Sigmoid colon (tissue), 7 donors: ENCODE results near the gene SKI. TPM values are rescaled to one million over a fixed set of nuclear protein-coding genes. Genes with fewer than 3 reads are reported as not detected.

ENCODE experiments used
- DNase-seq: peaks from one replicate; pipeline ENCODE4 v3.0.0-alpha.2; 2019
- H3K27ac ChIP-seq, 4 donors: fragments of 200-600 bp; sonication (generic); one replicate each; pipeline ENCODE4 v1.5.1; 2016 to 2019; ENCODE audit warnings: mild to moderate bottlenecking in 1 of 4
- H3K27me3 ChIP-seq, 3 donors: fragments of 200-600 bp; sonication (generic); one replicate each; pipeline ENCODE4 v1.5.1; 2019; ENCODE audit warnings: mild to moderate bottlenecking in 1 of 3
- H3K36me3 ChIP-seq, 4 donors: fragments of 200-600 bp; sonication (generic); one replicate each; pipeline ENCODE4 v1.5.1; 2016 to 2019
- H3K4me1 ChIP-seq, 4 donors: fragments of 200-600 bp; sonication (generic); one replicate each; pipeline ENCODE4 v1.5.1; 2017 to 2019
- H3K4me3 ChIP-seq, 4 donors: fragments of 200-600 bp; sonication (generic); one replicate each; pipeline ENCODE4 v1.5.1; 2017 to 2019; ENCODE audit warnings: mild to moderate bottlenecking in 2 of 4, moderate library complexity in 1 of 4
- H3K9me3 ChIP-seq, 4 donors: fragments of 200-600 bp in 3 of 4; sonication (generic) in 3 of 4; one replicate each; pipeline versions ENCODE4 v1.5.1 to v1.6.1; 2013 to 2019
- EP300 ChIP-seq, 4 donors: sonication (generic); formaldehyde crosslinking; IDR thresholded peaks; one replicate each; pipeline ENCODE4 v1.6.1; 2017; ENCODE audit warnings: antibody characterized with exemption in 4 of 4
- POLR2A ChIP-seq, 2 donors: fragments of 450-650 bp; IDR thresholded peaks; one replicate each; pipeline ENCODE4 v1.6.1; 2016; ENCODE audit warnings: antibody characterized with exemption in 2 of 2, mild to moderate bottlenecking in 2 of 2, moderate library complexity in 2 of 2
- POLR2AphosphoS5 ChIP-seq, 4 donors: sonication (generic); formaldehyde crosslinking; IDR thresholded peaks; one replicate each; pipeline ENCODE4 v1.6.1; 2017; ENCODE audit warnings: antibody characterized with exemption in 4 of 4
- WGBS, 2 donors: extraction: QIAGEN DNeasy Blood & Tissue Kit; methylation state at CpG; one replicate each; pipeline ENCODE4 v1.1.7; 2013; 5-methylcytosine and 5-hydroxymethylcytosine counted together
- intact Hi-C: fragments of 100-400 bp; cut with DNase I; formaldehyde crosslinking; loops from one replicate; pipeline ENCODE4 v1.15.1; 2023
- polyA plus RNA-seq, 3 donors: library from polyadenylated mRNA; stranded (reverse); fragments of 200-250 nt; gene quantifications; one replicate each; pipeline ENCODE4 v1.2.3, GENCODE V29; 2013
- total RNA-seq, 4 donors: library from RNA; depleted of rRNA; stranded (reverse); fragments of >200 nt; gene quantifications; one replicate each; pipeline ENCODE4 v1.1.0, GENCODE V29; 2016
- TF ChIP-seq, protein P1 (sequence below), 4 experiments: fragments of 450-650 bp in 3 of 4; fragments of 200-600 bp in 1 of 4; IDR thresholded peaks; one replicate each; pipeline ENCODE4 v1.5.1; 2016 to 2019; ENCODE audit warnings: antibody characterized with exemption in 4 of 4, mild to moderate bottlenecking in 3 of 4, moderate library complexity in 2 of 4
- donor health status: healthy with polysubstance abuse.
- donor health status: Bipolar disorder and iron deficiency.
- donor health status: healthy.

Gene SKI
- total and polyA plus RNA-seq, 7 donors, result 5.8 to 50.4 (median 19.3) TPM

DNA sequence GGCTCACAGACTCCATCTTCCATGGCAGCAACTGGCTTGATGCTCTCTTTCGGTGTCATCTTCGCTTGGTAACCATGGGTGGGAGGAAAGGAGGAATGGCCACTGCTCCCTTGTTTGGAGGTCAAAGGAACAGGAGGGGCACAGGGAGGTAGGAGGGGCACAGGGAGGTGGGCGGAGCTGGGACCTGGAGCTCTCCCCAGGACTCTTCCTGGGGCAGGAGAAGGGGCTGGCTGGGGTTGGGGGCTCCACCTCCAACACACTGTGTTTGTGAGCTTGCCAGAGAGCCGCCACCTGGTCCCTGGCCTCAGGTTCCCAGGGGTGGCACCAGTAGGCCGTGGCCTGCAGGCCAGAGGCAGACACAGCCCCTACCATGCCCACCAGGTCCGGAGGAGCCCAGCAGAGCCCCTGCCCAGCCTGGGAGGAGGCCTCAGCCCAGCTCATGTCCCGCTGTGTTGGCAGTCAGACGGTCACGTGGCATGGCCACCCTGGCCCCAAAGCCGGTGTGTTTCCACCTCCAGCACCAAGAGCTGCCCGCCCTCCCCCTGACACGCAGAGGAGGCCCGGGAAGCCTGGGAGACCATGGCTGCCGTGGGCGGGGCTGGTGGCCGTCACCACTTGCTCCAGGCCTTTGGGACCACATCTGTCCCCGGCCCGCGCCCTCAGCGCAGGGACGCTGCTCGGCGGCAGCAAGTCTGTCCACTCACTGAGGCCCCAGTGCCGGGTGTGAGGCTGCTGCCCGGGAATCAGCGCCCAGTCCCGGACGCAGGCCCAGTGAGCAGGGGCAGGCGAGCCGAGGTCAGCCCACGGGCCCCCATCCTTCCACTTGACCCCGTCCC is 89.3 kb downstream of the SKI start:
- H3K9me3 ChIP-seq, result no peaks in the 10 kb centered on the region
- DNase-seq, result no peak
- peaks cover 0 to 91% (median 75%) of the 10 kb centered on the region in 4 donors for H3K4me1 ChIP-seq
- intact Hi-C loops, result no loop called here
- H3K27ac ChIP-seq, result peak overlapping the region; percentile 37 to 93 (median 92)
- 88 to 92% methylated on average over 32 of the region's 32 CpGs for WGBS, 2 donors
- H3K27me3 ChIP-seq, result no peaks in the 10 kb centered on the region
- H3K36me3 ChIP-seq, result no peaks in the 10 kb centered on the region
- TF ChIP-seq POLR2A (IDR thresholded peaks at IDR 0.05) (no peak), POLR2AphosphoS5 (IDR thresholded peaks at IDR 0.05) (no peak), EP300 (IDR thresholded peaks at IDR 0.05) (no peak)
- TF ChIP-seq, protein P1, sequence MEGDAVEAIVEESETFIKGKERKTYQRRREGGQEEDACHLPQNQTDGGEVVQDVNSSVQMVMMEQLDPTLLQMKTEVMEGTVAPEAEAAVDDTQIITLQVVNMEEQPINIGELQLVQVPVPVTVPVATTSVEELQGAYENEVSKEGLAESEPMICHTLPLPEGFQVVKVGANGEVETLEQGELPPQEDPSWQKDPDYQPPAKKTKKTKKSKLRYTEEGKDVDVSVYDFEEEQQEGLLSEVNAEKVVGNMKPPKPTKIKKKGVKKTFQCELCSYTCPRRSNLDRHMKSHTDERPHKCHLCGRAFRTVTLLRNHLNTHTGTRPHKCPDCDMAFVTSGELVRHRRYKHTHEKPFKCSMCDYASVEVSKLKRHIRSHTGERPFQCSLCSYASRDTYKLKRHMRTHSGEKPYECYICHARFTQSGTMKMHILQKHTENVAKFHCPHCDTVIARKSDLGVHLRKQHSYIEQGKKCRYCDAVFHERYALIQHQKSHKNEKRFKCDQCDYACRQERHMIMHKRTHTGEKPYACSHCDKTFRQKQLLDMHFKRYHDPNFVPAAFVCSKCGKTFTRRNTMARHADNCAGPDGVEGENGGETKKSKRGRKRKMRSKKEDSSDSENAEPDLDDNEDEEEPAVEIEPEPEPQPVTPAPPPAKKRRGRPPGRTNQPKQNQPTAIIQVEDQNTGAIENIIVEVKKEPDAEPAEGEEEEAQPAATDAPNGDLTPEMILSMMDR (IDR thresholded peaks at IDR 0.05), result no peak
- no peak overlapping the region for H3K4me3 ChIP-seq

DNA sequence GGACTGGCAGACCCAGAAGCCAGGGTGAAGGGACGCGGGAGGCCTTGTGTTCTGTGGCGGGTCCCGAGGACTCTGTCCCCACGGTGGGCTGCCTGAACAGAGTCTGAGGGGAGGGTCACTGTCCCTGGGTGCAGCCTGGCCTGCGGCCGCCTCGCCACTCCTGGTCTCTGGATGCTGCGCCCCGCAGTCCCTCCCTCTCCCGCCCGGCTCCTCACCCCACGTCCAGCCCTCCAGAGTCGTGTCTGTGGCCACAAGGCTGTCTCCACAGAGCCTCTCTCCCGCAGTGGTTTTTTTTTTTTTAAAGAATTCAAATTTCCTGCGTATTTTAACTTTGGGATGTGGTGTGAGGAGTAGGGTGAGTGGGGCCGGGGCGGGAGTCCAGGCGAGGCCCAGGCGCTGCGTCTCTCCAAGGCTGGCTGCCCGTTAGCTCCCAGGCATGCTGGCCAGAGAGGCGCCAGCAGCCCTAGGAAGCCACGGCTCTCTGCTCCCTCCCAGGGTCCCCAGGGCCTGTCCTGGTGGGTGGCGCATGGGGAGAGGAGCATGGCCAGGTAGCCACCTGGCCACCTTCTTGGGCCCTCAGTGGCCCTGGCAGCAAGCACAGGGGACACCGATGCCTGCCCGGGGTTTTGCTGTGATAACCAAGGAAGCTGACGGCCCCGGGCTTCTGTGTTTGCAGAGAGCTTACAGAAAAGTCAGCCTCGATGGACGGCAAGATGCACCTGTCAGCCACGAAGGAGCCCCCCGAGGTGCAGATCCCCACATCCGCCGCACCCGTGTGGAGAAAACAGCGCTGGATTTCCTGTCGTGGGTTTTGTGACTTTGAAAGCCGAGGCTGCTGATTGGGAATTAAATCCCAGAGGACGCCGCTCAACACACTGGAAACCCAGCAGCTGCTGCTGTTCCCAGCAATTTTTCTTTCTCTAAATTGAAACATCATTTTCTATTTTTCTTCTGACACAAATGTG is 90.5 kb downstream of the SKI start:
- no peak overlapping the region for H3K4me3 ChIP-seq
- peaks cover 0 to 91% (median 72%) of the 10 kb centered on the region in 4 donors for H3K4me1 ChIP-seq
- peak overlapping the region; percentile 42 to 93 (median 90) for H3K27ac ChIP-seq
- TF ChIP-seq POLR2A (IDR thresholded peaks at IDR 0.05) (no peak), POLR2AphosphoS5 (IDR thresholded peaks at IDR 0.05) (no peak), EP300 (IDR thresholded peaks at IDR 0.05) (no peak)
- WGBS, 2 donors, result 77 to 80% methylated on average over 41 of the region's 41 CpGs
- no peak for DNase-seq
- no peaks in the 10 kb centered on the region for H3K27me3 ChIP-seq
- H3K9me3 ChIP-seq, result no peaks in the 10 kb centered on the region
- H3K36me3 ChIP-seq, result no peaks in the 10 kb centered on the region
- intact Hi-C loops, result no loop called here

DNA sequence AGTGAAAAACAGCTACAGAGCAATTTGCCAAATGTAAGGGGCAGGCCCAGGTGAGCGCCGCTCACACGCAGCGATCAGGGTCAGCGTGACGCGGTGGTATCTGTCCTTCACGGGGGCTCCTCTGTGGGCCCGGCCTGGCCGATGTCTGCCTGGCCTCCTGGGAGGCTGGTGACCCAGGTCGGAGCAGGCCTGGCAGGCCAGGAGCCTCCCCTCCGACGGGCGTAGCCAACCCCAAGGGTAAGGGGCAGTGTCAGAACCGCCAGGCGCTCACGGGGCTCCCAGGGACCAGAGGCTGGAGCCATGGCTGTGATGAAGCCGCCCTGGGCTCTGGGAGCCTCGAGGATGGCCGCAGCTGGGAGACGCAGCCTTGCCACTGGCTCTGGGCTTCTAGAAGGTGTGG is 91.2 kb downstream of the SKI start:
- intact Hi-C loops, result no loop called here
- Histone ChIP-seq H3K27me3 (no peaks in the 10 kb centered on the region), H3K36me3 (no peaks in the 10 kb centered on the region), H3K27ac (peak overlapping the region in 3 of 4 donors; percentile 89 to 93 (median 91)), H3K4me3 (no peak overlapping the region), H3K9me3 (no peaks in the 10 kb centered on the region), H3K4me1 (peaks cover 0 to 87% (median 67%) of the 10 kb centered on the region in 4 donors)
- DNase-seq, result no peak
- TF ChIP-seq POLR2A (IDR thresholded peaks at IDR 0.05) (no peak), EP300 (IDR thresholded peaks at IDR 0.05) (no peak), POLR2AphosphoS5 (IDR thresholded peaks at IDR 0.05) (no peak)
- TF ChIP-seq, protein P1 (IDR thresholded peaks at IDR 0.05), result no peak
- 85 to 87% methylated on average over 21 of the region's 21 CpGs for whole genome bisulfite sequencing, 2 donors

DNA sequence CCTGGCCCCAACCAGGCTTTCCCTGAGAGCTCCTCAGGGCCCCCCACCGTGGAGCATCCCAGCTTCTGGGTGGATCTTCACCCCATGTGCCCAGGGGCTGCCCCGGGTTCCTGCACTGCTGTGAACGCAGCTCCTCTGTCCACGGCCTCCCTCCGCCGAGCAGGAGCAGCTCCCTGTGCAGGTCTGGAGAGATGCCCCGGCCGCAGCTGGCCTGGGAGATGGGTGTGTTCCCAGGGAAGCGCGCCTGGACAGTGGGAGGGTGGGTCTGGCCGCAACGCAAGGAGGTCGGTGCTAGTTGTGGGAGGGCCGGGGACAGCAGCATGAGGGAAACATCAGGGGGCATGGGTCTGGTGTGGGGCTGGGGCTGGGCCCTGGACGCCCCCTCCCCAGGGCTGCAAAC is 91.9 kb downstream of the SKI start:
- intact Hi-C loops, result no loop called here
- H3K27ac ChIP-seq, result peak overlapping the region; percentile 77 to 93 (median 90)
- H3K4me3 ChIP-seq, result no peak overlapping the region
- peak; percentile 86 for DNase-seq
- no peak for TF ChIP-seq POLR2AphosphoS5 (IDR thresholded peaks at IDR 0.05)
- TF ChIP-seq, protein P1 (IDR thresholded peaks at IDR 0.05), result no peak
- TF ChIP-seq POLR2A (IDR thresholded peaks at IDR 0.05), result no peak
- no peak for TF ChIP-seq EP300 (IDR thresholded peaks at IDR 0.05)
- H3K4me1 ChIP-seq, result peaks cover 0 to 81% (median 61%) of the 10 kb centered on the region in 4 donors
- H3K36me3 ChIP-seq, result no peaks in the 10 kb centered on the region
- 66 to 80% methylated on average over 15 of the region's 15 CpGs for WGBS, 2 donors
- no peaks in the 10 kb centered on the region for H3K9me3 ChIP-seq
- H3K27me3 ChIP-seq, result no peaks in the 10 kb centered on the region
